Natural killer cell treated with Interleukin-12 subunit alpha and Interleukin-12 subunit beta and Interleukin-15 and Interleukin-18, amount 100 ng/mL, for 72 hours (primary cell): ENCODE data around the gene SPANXN4. TPM values are rescaled to one million over a fixed set of nuclear protein-coding genes. Genes with fewer than 3 reads are reported as not detected.

Experiments used
- ATAC-seq, 2 donors: fragments of 150-1000 bp; cut with Tn5 transposase in 1 of 2; sonication (Bioruptor Pico), chemical (Tn5 transposase) in 1 of 2; 2 replicates each; pipeline ENCODE4 v1.10.0; 2021
- DNase-seq: peaks from one replicate; pipeline ENCODE4 v3.0.0; 2022; ENCODE audit warnings: low spot score
- H3K27ac Mint-ChIP-seq, 2 donors: 1 replicate in 1 of 2; 2 replicates in 1 of 2; pipeline ENCODE4 v1.8.0; 2022; ENCODE audit warnings: mixed read lengths in 2 of 2, mild to moderate bottlenecking in 1 of 2, moderate library complexity in 1 of 2
- H3K27me3 Mint-ChIP-seq, 2 donors: 1 replicate in 1 of 2; 2 replicates in 1 of 2; pipeline ENCODE4 v1.8.0; 2022; ENCODE audit warnings: mixed read lengths in 2 of 2
- H3K36me3 Mint-ChIP-seq: one replicate; pipeline ENCODE4 v1.8.0; 2022; ENCODE audit warnings: mixed read lengths
- H3K4me1 Mint-ChIP-seq, 2 donors: 1 replicate in 1 of 2; 2 replicates in 1 of 2; pipeline ENCODE4 v1.8.0; 2022; ENCODE audit warnings: low read depth in 2 of 2, mixed read lengths in 2 of 2, mild to moderate bottlenecking in 1 of 2
- H3K4me3 Mint-ChIP-seq: one replicate; pipeline ENCODE4 v1.8.0; 2022; ENCODE audit warnings: mixed read lengths
- H3K9me3 Mint-ChIP-seq: 2 replicates; pipeline ENCODE4 v1.8.0; 2022; ENCODE audit warnings: mixed read lengths
- total RNA-seq, 2 donors: library from RNA; stranded (reverse); gene quantifications; one replicate each; pipeline ENCODE4 v1.2.3, GENCODE V29; 2022

Gene SPANXN4, protein sequence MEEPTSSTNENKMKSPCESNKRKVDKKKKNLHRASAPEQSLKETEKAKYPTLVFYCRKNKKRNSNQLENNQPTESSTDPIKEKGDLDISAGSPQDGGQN
- not detected for total RNA-seq

DNA sequence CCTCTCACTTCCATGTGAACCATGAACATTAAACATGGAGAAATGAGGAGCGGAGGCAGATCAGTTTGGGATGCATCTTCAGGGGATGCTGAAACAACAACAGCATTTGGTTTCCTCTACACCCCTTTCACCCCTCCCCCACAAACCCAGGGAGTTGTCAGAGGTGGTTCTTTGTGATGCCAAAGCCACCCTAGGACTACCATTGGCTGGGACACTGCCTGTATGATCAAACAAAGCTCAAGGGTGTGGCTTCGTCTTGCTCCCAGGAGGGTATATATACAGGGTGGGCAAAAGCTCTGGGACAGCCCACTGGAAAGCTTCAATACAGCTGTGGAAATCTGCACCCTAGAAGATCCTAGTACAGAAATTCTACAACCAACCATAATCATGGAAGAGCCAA, at the start of gene SPANXN4:
Gene SPANXN4, plus strand, starts transcription at position 301 of the 400 bp plus-strand sequence. Its CDS starts 87 bp downstream, at position 388.
- Mint-ChIP-seq H3K27me3 (peaks cover 0 to under 1% of the 10 kb centered on the region in 2 donors), H3K27ac (no peak within 1 kb of the TSS), H3K9me3 (peaks cover 4% of the 10 kb centered on the region), H3K4me1 (no peaks in the 10 kb centered on the region), H3K4me3 (no peak within 1 kb of the TSS), H3K36me3 (peaks cover 5% of the 10 kb centered on the region)
- DNase-seq: no peak
- no peak for ATAC-seq

DNA sequence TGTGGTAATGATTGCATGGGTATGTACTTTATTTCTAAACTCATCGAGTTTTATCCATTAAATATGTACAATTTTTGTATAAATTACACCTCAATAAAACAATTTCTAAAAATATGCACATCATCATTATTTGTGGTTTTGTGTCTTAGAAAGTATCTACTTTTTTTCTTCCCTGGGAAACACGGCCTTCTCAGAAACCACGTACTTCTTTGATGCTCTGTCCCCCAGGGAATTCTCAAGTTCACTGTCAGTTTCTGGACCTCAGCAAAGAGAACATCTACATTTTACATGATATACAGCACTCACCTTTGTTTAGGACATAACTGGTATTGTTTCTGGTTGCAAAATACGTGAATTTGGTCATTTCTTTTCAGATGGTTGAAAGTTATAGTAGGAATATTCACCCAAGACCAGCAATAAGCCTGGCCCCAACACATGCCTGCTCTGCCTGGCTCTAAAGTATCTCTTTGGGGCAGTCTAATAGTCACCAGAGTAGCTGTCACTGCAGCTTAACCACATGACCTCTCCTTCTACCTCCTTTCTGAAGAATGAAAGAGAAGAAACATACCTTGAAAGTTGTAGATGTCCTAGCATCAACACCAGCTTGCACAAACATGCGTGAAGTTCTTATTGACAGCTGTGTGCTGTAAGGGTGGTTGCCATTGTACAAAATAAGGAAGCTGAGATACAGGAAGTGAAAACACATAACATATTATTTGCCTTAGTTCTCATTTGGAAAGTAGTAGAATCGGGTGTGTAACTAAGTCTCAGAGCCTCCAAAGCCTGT, 48.4 kb upstream of the SPANXN4 start:
- Mint-ChIP-seq H3K27me3 (no peaks in the 10 kb centered on the region), H3K4me3 (no peak overlapping the region), H3K4me1 (no peaks in the 10 kb centered on the region), H3K9me3 (peaks cover 6% of the 10 kb centered on the region), H3K36me3 (no peaks in the 10 kb centered on the region), H3K27ac (no peak overlapping the region)
- ATAC-seq (no peak), DNase-seq (no peak)

- Mint-ChIP-seq H3K36me3 (no peaks in the 10 kb centered on the region), H3K4me3 (no peak overlapping the region), H3K9me3 (peaks cover 6% of the 10 kb centered on the region), H3K4me1 (no peaks in the 10 kb centered on the region), H3K27ac (no peak overlapping the region), H3K27me3 (no peaks in the 10 kb centered on the region)
- no peak for ATAC-seq
- no peak for DNase-seq
These were observed 47.5 kb upstream of the SPANXN4 start for GRCh38 chrX:142978130-142978684.

DNA sequence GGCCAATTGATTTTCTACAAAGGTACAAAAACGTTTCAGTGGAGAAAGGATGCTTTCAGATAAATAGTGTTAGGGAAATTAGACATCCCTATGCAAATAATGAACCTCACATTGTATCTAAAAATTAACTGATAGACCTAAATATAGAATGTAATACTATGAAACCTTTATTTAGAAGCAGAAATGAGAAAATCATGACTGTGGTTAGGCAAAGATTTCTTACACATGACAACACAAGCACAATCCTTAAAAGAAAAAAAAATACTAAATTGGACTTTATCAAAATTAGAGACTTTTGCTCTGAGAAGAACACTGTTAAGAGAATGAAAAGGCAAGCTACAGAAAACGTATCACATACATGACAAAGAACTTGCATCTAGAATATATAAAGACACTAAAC, 43.0 kb upstream of the SPANXN4 start:
- DNase-seq (no peak), ATAC-seq (no peak)
- no peaks in the 10 kb centered on the region for H3K9me3 Mint-ChIP-seq
- no peak overlapping the region for H3K4me3 Mint-ChIP-seq
- peaks cover 6% of the 10 kb centered on the region for H3K36me3 Mint-ChIP-seq
- H3K27me3 Mint-ChIP-seq: no peaks in the 10 kb centered on the region
- no peaks in the 10 kb centered on the region for H3K4me1 Mint-ChIP-seq
- no peak overlapping the region for H3K27ac Mint-ChIP-seq

- H3K36me3 Mint-ChIP-seq: no peaks in the 10 kb centered on the region
- no peak overlapping the region for H3K27ac Mint-ChIP-seq
- peaks cover 5% of the 10 kb centered on the region for H3K9me3 Mint-ChIP-seq
- DNase-seq (no peak), ATAC-seq (no peak)
- H3K27me3 Mint-ChIP-seq: no peaks in the 10 kb centered on the region
- no peak overlapping the region for H3K4me3 Mint-ChIP-seq
- H3K4me1 Mint-ChIP-seq: no peaks in the 10 kb centered on the region
These were observed 30.7 kb upstream of the SPANXN4 start for GRCh38 chrX:142994988-142995387.

GRCh38 chrX:142998447-142999198, 27.1 kb upstream of the SPANXN4 start:
- H3K4me3 Mint-ChIP-seq: no peak overlapping the region
- H3K9me3 Mint-ChIP-seq: peaks cover 5% of the 10 kb centered on the region
- H3K27ac Mint-ChIP-seq: no peak overlapping the region
- H3K4me1 Mint-ChIP-seq: no peaks in the 10 kb centered on the region
- DNase-seq: no peak
- ATAC-seq: no peak
- H3K27me3 Mint-ChIP-seq: peaks cover 0 to 3% of the 10 kb centered on the region in 2 donors
- no peaks in the 10 kb centered on the region for H3K36me3 Mint-ChIP-seq

GRCh38 chrX:142999199-142999701, 26.5 kb upstream of the SPANXN4 start:
- no peak overlapping the region for H3K27ac Mint-ChIP-seq
- H3K9me3 Mint-ChIP-seq: peaks cover 1% of the 10 kb centered on the region
- no peaks in the 10 kb centered on the region for H3K4me1 Mint-ChIP-seq
- ATAC-seq (no peak), DNase-seq (no peak)
- H3K27me3 Mint-ChIP-seq: peaks cover 0 to 3% of the 10 kb centered on the region in 2 donors
- H3K36me3 Mint-ChIP-seq: no peaks in the 10 kb centered on the region
- no peak overlapping the region for H3K4me3 Mint-ChIP-seq

- ATAC-seq: no peak
- Mint-ChIP-seq H3K9me3 (peaks cover 3% of the 10 kb centered on the region), H3K4me3 (no peak overlapping the region), H3K36me3 (no peaks in the 10 kb centered on the region), H3K27ac (no peak overlapping the region), H3K27me3 (peaks cover 0 to 3% of the 10 kb centered on the region in 2 donors), H3K4me1 (no peaks in the 10 kb centered on the region)
- DNase-seq: no peak
These were observed 23.5 kb upstream of the SPANXN4 start for GRCh38 chrX:143002206-143002605.

DNA sequence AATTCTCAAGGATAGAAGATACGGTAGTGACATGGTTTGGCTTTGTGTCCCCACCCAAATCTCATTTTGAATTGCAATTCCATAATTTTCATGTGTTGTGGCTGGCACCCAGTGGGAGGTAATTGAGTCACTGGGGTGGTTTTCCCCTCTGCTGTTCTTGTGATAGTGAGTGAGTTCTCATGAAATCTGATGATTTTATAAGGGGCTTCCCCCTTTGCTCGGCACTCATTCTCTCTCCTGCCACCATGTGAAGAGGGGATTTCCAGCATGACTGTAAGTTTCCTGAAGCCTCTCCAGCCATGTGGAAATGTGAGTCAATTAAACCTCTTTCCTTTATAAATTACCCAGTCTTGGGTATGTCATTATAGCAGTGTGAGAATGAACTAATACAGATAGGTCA, 8.5 kb upstream of the SPANXN4 start:
- DNase-seq: no peak
- peak in 1 of 2 donors; percentile 67 for ATAC-seq

GRCh38 chrX:143027275-143027674, 1.5 kb downstream of the SPANXN4 start:
- H3K27ac Mint-ChIP-seq: no peak overlapping the region
- no peaks in the 10 kb centered on the region for H3K4me1 Mint-ChIP-seq
- ATAC-seq (no peak), DNase-seq (no peak)
- peaks cover 8% of the 10 kb centered on the region for H3K36me3 Mint-ChIP-seq
- H3K4me3 Mint-ChIP-seq: no peak overlapping the region
- H3K9me3 Mint-ChIP-seq: no peaks in the 10 kb centered on the region
- peaks cover 0 to 4% of the 10 kb centered on the region in 2 donors for H3K27me3 Mint-ChIP-seq

More for the DNA sequence above, 8.5 kb upstream of the SPANXN4 start:
- Mint-ChIP-seq H3K4me3 (no peak overlapping the region), H3K9me3 (peaks cover 17% of the 10 kb centered on the region), H3K27ac (no peak overlapping the region), H3K4me1 (no peaks in the 10 kb centered on the region), H3K27me3 (peaks cover 0 to 3% of the 10 kb centered on the region in 2 donors), H3K36me3 (peaks cover 5% of the 10 kb centered on the region)

DNA sequence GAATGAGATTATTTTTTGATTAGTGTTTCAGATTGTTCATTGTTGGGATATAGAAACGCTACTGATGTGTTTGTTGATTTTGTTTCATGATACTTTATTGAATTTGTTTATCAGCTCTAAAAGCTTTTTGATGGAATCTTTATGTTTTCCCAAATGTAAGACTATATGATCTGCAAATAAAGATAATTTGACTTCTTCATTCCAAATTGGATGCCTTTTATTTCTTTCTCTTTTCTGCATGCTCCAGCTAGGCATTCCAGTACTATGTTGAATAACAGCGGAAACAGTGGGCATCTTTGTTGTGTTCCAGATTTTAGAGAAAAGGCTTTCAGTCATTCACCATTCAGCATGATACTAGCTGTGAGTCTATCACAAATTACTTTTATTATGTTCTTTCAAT, 21.8 kb downstream of the SPANXN4 start:
- Mint-ChIP-seq H3K9me3 (peaks cover 2% of the 10 kb centered on the region), H3K4me3 (no peak overlapping the region)
- ATAC-seq: no peak

DNA sequence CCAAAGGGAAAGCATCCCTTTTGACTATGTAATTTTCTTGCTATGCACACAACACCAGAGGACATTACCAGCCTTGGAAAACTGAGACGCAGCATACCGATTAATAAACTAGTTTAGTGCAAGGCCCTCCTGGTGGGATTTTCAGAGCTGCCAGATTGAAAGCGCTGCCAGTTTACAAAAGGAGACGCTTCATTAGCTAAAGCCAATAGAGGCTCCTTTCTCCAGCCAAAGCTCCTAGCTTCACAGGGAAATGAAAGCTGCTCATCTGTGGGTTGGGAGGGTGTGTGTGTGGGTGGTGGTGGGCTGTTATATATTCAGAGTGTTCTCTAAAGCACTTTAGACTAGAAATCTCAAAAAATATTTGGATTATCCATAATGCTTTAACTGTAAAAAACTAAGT, 32.4 kb downstream of the SPANXN4 start:
- Mint-ChIP-seq H3K27ac (no peak overlapping the region), H3K9me3 (no peaks in the 10 kb centered on the region), H3K4me3 (no peak overlapping the region), H3K4me1 (no peaks in the 10 kb centered on the region), H3K36me3 (peaks cover 4% of the 10 kb centered on the region), H3K27me3 (no peaks in the 10 kb centered on the region)
- DNase-seq (no peak), ATAC-seq (no peak)

More for the DNA sequence above, 21.8 kb downstream of the SPANXN4 start:
- Mint-ChIP-seq H3K4me1 (no peaks in the 10 kb centered on the region), H3K27me3 (peaks cover 0 to 5% of the 10 kb centered on the region in 2 donors), H3K36me3 (peaks cover 6% of the 10 kb centered on the region), H3K27ac (no peak overlapping the region)
- DNase-seq: no peak

DNA sequence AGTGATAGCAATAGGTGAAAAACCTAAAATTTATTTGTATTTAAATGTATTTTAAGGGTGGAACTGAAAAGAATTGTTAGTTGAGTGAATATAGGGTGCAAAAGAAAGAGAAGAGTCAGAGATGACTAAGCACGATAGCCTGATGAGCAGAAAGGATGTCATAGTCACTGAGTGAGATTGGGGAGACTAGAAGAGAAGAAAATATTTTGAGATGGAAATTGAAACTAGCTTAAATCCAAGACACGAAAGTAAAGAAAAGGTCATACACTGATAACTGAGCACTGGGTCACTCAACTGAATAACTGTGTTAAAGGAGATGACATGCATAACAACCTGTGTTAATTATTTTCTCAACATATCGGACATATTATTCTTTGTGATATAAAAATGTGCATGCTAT, 55.5 kb downstream of the SPANXN4 start:
- no peaks in the 10 kb centered on the region for H3K4me1 Mint-ChIP-seq
- no peak overlapping the region for H3K27ac Mint-ChIP-seq
- no peak for ATAC-seq

GRCh38 chrX:143082537-143082936, 56.8 kb downstream of the SPANXN4 start:
- H3K36me3 Mint-ChIP-seq: no peaks in the 10 kb centered on the region
- H3K27me3 Mint-ChIP-seq: no peaks in the 10 kb centered on the region
- H3K4me3 Mint-ChIP-seq: no peak overlapping the region
- H3K4me1 Mint-ChIP-seq: no peaks in the 10 kb centered on the region
- H3K9me3 Mint-ChIP-seq: peaks cover 2% of the 10 kb centered on the region
- H3K27ac Mint-ChIP-seq: no peak overlapping the region
- DNase-seq (no peak), ATAC-seq (no peak)

More for the DNA sequence above, 55.5 kb downstream of the SPANXN4 start:
- no peaks in the 10 kb centered on the region for H3K27me3 Mint-ChIP-seq
- peaks cover 2% of the 10 kb centered on the region for H3K9me3 Mint-ChIP-seq
- no peak for DNase-seq
- H3K36me3 Mint-ChIP-seq: no peaks in the 10 kb centered on the region
- no peak overlapping the region for H3K4me3 Mint-ChIP-seq
